HG02571 (cell line): Measurements from ENCODE around the gene FBXO2.
"Not testable (repeated sequence)": the region's sequence is repeated elsewhere in the genome, so short reads cannot be mapped to it uniquely, and the experiment has no call there.

Experiments used
- ATAC-seq: cut with Tn5 transposase; IDR thresholded peaks from one replicate; pipeline ENCODE4 v1.9.1; 2021; ENCODE audit warnings: mild to moderate bottlenecking, moderate library complexity; ENCODE audit not compliant: unreplicated experiment

The FBXO2 gene

DNA sequence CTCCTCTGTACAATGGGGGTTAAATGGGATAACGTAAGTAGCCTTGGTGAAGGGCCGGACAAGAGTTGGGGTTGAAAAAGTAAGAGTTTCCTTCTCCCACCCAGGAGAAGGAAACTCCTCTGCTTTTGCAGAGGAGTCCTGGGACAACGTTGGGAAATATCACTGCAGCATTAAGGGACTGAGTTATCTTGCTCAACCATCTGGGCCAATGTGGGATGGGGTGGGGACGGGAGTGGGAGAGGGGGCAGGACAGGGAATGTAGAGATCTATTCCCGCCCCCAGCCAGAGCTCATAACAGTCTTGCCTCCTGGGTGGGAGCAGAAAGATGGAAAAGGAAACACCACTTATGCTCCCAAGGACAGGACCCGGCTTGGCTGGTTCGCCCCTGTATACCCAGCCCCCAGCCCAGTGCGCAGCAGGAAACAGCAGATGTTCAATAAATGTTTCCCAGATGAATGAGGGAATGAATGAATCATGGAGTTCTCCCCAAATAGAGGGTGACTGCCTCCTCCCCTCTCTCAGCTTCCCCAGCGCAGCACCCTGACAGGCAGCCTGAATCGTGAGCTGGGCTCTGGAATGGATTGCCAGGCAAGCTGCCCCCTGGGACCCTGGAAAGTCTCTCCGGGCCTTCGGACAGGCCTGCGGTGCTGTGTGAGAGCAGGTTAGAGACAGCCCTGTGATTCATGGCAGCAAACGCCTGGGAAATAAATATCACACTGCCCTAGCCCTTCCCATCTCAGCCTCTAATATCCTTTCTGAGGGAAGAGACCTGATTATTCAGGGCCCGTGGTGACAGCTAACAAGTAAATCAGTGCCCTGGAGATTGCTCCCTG is 24.8 kb downstream of the FBXO2 start:
- ATAC-seq: no peak

DNA sequence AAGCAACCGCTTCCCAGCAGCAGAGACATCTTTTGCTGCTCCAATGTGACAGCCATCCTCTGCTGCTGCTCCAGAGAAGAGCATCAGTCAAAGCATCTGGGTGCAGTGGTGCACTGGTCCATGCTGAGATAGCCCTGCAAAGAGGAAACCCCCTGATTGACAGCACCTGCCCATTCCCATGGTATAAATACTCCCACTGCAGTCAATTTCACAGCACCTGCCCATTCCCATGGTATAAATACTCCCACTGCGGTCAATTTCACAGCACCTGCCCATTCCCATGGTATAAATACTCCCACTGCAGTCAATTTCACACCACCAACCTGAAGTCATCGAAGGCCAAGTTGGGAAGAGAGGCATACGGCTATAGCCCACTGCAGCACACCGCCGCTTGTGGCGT is 25.5 kb downstream of the FBXO2 start:
- ATAC-seq: no peak

DNA sequence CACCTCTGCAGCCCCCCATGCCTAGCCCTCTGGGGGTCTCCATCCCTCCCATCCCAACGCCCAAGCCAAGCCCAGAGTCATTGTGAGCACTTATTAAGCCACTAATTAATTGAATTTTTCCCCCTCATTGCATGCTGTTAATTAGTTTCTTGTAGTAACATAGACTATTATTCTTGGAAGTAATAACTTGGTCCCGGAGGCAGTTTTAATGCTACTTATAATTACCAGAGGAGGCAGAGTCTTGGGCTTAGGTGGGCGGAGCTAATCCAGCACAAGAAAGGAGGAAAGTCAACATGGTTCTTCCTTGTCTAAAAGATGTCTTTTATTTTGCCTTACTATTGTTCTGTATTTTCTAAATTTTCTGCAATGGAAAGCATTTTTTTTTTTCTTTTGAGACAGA is 27.7 kb downstream of the FBXO2 start:
- ATAC-seq: no peak

DNA sequence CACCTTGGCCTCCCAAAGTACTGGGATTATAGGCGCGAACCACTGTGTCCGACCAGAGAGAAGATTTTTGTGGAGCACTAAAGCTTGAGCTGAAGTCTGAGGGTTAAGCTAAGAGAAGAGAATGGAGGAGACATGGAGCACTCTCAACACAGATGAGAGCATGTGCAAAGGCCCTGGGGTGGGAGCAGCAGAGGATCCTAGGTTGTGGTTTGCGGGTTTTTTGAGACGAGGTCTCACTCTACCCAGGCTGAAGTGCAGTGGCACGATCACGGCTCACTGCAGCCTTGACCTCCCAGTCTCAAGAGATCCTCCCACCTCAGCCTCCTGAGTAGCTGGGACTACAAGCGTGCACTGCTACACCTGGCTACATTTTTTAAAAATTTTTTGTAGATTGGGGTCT is 30.5 kb downstream of the FBXO2 start:
- no peak for ATAC-seq

GRCh38 chr1:11622398-11622797 is 31.8 kb downstream of the FBXO2 start:
- ATAC-seq: no peak

DNA sequence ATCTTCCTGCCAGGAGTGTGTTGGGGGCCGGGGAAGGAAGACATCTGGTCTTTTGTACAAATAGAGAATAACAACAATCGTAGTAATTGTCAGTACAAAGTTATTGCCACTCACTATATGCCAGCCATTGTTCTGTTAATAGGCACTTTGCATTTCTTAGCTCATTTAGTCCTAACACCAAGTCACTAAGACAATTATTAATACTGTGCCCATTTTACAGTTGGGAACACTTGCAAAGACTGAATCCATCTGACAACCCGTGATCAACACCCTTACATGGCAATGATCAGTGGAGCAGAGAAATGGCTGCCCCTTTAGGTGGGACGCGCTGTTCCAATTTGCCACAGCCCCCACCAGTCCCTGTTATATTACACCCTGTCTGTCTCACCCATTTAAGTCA is 33.3 kb downstream of the FBXO2 start:
- ATAC-seq: no peak

- no peak for ATAC-seq
These were observed 33.8 kb downstream of the FBXO2 start for GRCh38 chr1:11620405-11620804.

DNA sequence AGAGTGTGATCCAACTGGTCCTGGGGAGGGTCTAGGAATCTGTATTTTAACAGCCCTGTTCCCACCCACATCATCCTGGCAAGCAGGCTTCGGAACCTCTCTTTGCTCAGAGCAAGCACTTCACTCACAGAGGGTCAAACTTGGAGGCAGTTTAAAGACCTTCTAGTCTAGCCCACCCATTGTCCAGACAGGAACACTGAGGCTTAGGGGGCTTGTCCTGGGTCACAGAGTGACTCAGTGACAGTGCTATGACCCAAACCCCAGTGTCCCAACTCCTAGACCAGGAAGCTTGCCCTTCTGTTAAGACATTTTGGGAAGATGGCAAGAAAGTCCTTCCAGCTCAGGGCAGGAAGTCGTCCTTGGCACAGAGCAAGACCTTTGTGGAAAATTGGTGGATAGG is 36.5 kb downstream of the FBXO2 start:
- ATAC-seq: no peak

DNA sequence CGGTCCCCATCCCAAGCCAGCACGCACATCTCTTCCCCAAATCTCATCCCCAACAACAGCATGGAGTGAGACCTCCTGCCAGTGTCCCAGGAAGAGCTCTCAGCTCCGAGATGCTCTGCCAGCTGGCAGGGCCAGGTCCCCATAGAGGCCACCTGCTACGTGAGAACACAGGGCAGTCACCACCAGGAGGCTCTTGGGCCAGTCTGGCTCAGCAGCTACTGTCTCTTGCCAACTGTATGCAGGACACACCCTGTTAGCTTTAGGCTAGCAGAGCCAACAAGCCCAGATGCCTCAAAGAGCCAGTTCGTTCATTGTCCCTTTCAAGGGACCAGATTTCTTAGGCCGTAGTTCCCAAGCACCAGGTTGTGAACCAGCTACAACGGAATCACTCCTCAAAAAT is 36.9 kb downstream of the FBXO2 start:
- ATAC-seq: no peak

GRCh38 chr1:11616766-11617165 is 37.5 kb downstream of the FBXO2 start:
- no peak for ATAC-seq

DNA sequence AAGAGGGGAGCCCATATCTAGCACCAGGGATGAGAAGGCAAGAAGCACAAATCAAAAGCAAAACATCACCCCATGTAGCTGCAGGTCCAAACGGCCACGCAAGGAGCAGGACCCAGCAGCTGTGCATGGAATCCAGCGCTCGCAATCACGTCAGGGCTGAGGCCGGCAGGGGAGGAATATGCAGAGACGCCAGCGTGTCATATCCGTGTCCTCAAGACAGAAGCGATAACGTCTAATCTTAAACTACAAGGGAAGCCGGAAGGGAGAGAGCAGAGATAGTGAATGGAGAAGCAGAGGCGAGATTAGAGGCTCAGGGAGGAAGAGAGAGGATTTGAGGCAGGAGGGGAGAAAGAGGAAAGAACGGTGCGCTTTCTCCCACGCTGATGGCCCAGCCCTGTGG is 39.1 kb downstream of the FBXO2 start:
- no peak for ATAC-seq

- no peak for ATAC-seq
These were observed 40.9 kb downstream of the FBXO2 start for GRCh38 chr1:11613347-11613746.

GRCh38 chr1:11611638-11612327 is 42.4 kb downstream of the FBXO2 start:
- no peak for ATAC-seq

DNA sequence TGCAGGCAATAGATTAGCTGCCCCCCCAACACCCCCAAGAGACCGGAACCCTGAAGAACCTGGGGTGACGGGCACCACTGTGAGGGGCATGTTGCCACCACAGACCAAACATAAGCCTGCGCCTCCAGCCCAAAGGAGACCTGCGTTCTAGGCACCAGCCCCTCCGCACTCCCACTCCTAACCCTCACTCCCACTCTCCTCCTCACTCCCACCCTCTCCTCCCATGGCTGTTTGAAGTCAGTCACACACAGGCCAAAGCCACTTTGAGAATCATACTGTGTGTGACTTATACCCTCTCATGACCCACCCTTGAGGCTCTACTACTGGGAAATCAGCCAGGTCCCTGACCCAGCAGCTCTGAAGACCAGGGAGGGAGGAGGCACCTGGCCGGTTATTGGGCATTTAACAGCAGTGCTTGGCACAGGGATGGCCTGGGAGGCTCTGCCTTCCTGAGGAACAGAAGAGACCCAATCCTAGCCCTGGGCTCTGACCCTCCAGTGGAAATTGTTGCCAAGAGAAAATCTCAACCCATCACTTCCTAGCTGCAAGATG is 43.5 kb downstream of the FBXO2 start:
- no peak for ATAC-seq

DNA sequence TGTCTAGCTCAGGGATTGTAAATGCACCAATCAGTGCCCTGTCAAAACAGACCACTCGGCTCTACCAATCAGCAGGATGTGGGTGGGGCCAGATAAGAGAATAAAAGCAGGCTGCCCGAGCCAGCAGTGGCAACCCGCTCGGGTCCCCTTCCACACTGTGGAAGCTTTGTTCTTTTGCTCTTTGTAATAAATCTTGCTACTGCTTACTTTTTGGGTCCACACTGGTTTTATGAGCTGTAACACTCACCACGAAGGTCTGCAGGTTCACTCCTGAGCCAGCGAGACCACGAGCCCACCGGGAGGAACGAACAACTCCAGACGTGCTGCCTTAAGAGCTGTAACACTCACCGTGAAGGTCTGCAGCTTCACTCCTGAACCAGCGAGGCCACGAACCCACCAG is 44.9 kb downstream of the FBXO2 start:
- ATAC-seq: not testable (repeated sequence)

- ATAC-seq: not testable (repeated sequence)
These were observed 45.6 kb downstream of the FBXO2 start for GRCh38 chr1:11608596-11609130.

- no peak for ATAC-seq
These were observed 47.5 kb downstream of the FBXO2 start for GRCh38 chr1:11606775-11607174.

DNA sequence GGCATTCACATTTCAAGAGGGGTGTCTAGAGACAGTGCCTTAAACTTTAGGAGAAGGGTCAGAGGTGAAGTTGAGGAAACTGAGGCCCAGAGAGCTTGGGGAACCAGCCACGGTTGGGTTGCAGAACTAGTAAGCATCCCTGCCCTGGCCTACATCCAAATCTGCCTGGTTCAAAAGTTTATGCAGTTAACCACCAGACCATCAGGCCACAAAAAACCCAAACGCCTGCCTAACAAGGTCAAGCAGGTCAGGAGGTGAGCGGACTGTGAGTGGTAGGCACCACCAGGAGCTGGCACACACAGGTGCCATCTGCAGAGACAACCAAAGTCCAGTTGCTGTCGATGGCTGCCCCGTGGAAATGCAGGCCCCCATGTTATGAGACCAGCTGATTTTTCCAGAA is 51.2 kb downstream of the FBXO2 start:
- no peak for ATAC-seq

- ATAC-seq: no peak
These were observed 51.8 kb downstream of the FBXO2 start for GRCh38 chr1:11602424-11602823.

DNA sequence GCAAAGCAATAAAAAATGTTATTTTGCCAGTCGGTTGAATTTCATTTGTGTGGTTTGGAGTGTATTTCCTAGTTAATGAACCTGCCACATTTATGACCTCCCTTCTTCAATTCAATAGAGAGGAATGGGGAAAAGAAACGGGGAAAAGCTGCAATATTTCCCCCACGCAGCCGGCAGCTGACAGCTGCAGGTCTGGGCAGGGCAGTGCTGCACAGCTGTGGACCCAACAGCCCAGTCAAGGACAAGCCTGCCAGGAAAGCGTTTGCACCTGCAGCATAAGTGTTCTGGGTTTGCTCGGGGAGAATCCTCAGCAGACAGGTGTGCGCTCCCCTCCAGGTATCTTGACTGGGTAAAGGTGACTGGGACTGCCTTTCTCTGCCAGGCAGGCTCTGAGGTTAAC is 53.4 kb downstream of the FBXO2 start:
- no peak for ATAC-seq

- no peak for ATAC-seq
These were observed 54.2 kb downstream of the FBXO2 start for GRCh38 chr1:11599891-11600576.
